IPS-NIHi11 (cell line): ENCODE results near the gene PDE4B.

ENCODE experiments used
- DNase-seq: peaks from one replicate; pipeline ENCODE4 v3.0.0; 2012; ENCODE audit warnings: mixed read lengths, low spot score

The PDE4B gene

GRCh38 chr1:66240491-66241484, 448.1 kb downstream of the PDE4B start:
- DNase-seq, result no peak

- DNase-seq, result peak; percentile 71
Measured at GRCh38 chr1:66242646-66243547, 450.2 kb downstream of the PDE4B start.

GRCh38 chr1:66243548-66244130, 450.9 kb downstream of the PDE4B start:
- DNase-seq, result no peak

GRCh38 chr1:66244429-66244828, 451.7 kb downstream of the PDE4B start:
- no peak for DNase-seq

GRCh38 chr1:66245691-66246090, 453.0 kb downstream of the PDE4B start:
- no peak for DNase-seq

GRCh38 chr1:66246351-66247269, 453.9 kb downstream of the PDE4B start:
- DNase-seq, result no peak

- no peak for DNase-seq
Measured at GRCh38 chr1:66247415-66248208, 454.9 kb downstream of the PDE4B start.

GRCh38 chr1:66248257-66248656, 455.6 kb downstream of the PDE4B start:
- no peak for DNase-seq

GRCh38 chr1:66248746-66249145, 456.1 kb downstream of the PDE4B start:
- no peak for DNase-seq

- no peak for DNase-seq
Measured at GRCh38 chr1:66250075-66250474, 457.4 kb downstream of the PDE4B start.

- no peak for DNase-seq
Measured at GRCh38 chr1:66250478-66250877, 457.8 kb downstream of the PDE4B start.

GRCh38 chr1:66251546-66251945, 458.9 kb downstream of the PDE4B start:
- DNase-seq, result no peak

- DNase-seq, result peak; percentile 45
Measured at GRCh38 chr1:66253330-66253921, 460.7 kb downstream of the PDE4B start.

GRCh38 chr1:66254785-66255184, 462.1 kb downstream of the PDE4B start:
- DNase-seq, result no peak

GRCh38 chr1:66256629-66257572, 464.2 kb downstream of the PDE4B start:
- no peak for DNase-seq

GRCh38 chr1:66258404-66259105, 465.9 kb downstream of the PDE4B start:
- DNase-seq, result peak; percentile 20

GRCh38 chr1:66261364-66261763, 468.7 kb downstream of the PDE4B start:
- DNase-seq, result no peak
